CD4-positive, alpha-beta memory T cell (primary cell): ENCODE results near the gene PDIA2. TPM values are rescaled to one million over a fixed set of nuclear protein-coding genes. Genes with fewer than 3 reads are reported as not detected.

Source experiments
- CTCF ChIA-PET: fragments of 350-600 bp; sonication (Branson Sonifier 250); formaldehyde crosslinking; loops from one replicate; lab custom pipeline; 2021; ENCODE audit warnings: inconsistent platforms; ENCODE audit not compliant: partially characterized antibody; lab: Charles Lee
- POLR2A ChIA-PET: fragments of 350-600 bp; sonication (Branson Sonifier 250); formaldehyde crosslinking; loops from one replicate; lab custom pipeline; 2021; ENCODE audit not compliant: partially characterized antibody; lab: Charles Lee
- DNase-seq, 5 donors: peaks; one replicate each; pipeline versions ENCODE4 v3.0.0 to v3.0.0-alpha.2; 2020 to 2022; ENCODE audit warnings: mixed read lengths in 1 of 5
- H3K27ac ChIP-seq: one replicate; pipeline ENCODE4 v1.7.0; 2013; ENCODE audit warnings: low read depth, low read length
- H3K27me3 ChIP-seq: 2 replicates; pipeline ENCODE4 v1.7.0; 2013; ENCODE audit warnings: mild to moderate bottlenecking, low read length, moderate library complexity; ENCODE audit not compliant: insufficient read depth
- H3K36me3 ChIP-seq: 2 replicates; pipeline ENCODE4 v1.7.0; 2013; ENCODE audit warnings: mild to moderate bottlenecking, low read length, moderate library complexity; ENCODE audit not compliant: insufficient read depth
- H3K4me1 ChIP-seq: 2 replicates; pipeline ENCODE4 v1.7.0; 2013; ENCODE audit warnings: mild to moderate bottlenecking, low read length, moderate library complexity; ENCODE audit not compliant: insufficient read depth
- H3K4me3 ChIP-seq, 2 donors: one replicate each; pipeline ENCODE4 v1.7.0; 2013; ENCODE audit warnings: low read length in 2 of 2, mild to moderate bottlenecking in 1 of 2
- H3K9me3 ChIP-seq, 2 donors: one replicate each; pipeline ENCODE4 v1.7.0; 2013; ENCODE audit warnings: low read length in 2 of 2, control low read depth in 1 of 2; ENCODE audit not compliant: control insufficient read depth in 1 of 2
- H3K27ac Mint-ChIP-seq, 7 donors: one replicate each; pipeline ENCODE4 v1.8.0; 2020 to 2021; ENCODE audit warnings: mixed read lengths in 7 of 7, mild to moderate bottlenecking in 6 of 7, inconsistent platforms in 3 of 7, moderate library complexity in 3 of 7
- H3K27me3 Mint-ChIP-seq, 2 donors: one replicate each; pipeline ENCODE4 v1.8.0; 2020 to 2021; ENCODE audit warnings: mixed read lengths in 2 of 2
- H3K36me3 Mint-ChIP-seq, 2 donors: one replicate each; pipeline ENCODE4 v1.8.0; 2020 to 2021; ENCODE audit warnings: mixed read lengths in 2 of 2, inconsistent platforms in 1 of 2, mild to moderate bottlenecking in 1 of 2
- H3K4me1 Mint-ChIP-seq, 4 donors: one replicate each; pipeline ENCODE4 v1.8.0; 2020 to 2021; ENCODE audit warnings: mixed read lengths in 4 of 4, mild to moderate bottlenecking in 1 of 4
- H3K4me3 Mint-ChIP-seq, 8 donors: one replicate each; pipeline ENCODE4 v1.8.0; 2020 to 2021; ENCODE audit warnings: mixed read lengths in 8 of 8, mild to moderate bottlenecking in 7 of 8, moderate library complexity in 6 of 8, inconsistent platforms in 3 of 8
- H3K9me3 Mint-ChIP-seq, 8 donors: one replicate each; pipeline ENCODE4 v1.8.0; 2020 to 2021; ENCODE audit warnings: mixed read lengths in 8 of 8, mild to moderate bottlenecking in 5 of 8, inconsistent platforms in 3 of 8, moderate library complexity in 1 of 8
- intact Hi-C: fragments of 100-400 bp; cut with micrococcal nuclease; formaldehyde crosslinking; loops from one replicate; pipeline ENCODE4 v1.15.1; 2023
- polyA plus RNA-seq, 2 donors: library from polyadenylated mRNA; unstranded; fragments of 300-500 nt; fragmentation: Illumina TruSeq; gene quantifications; one replicate each; pipeline ENCODE4 v1.2.3, GENCODE V29; 2021
- total RNA-seq, 2 experiments: library from RNA; stranded (reverse); gene quantifications; one replicate each; pipeline ENCODE4 v1.2.3, GENCODE V29; 2021

The PDIA2 gene
- total and polyA plus RNA-seq, 4 experiments from 2014 or later, result not detected

DNA sequence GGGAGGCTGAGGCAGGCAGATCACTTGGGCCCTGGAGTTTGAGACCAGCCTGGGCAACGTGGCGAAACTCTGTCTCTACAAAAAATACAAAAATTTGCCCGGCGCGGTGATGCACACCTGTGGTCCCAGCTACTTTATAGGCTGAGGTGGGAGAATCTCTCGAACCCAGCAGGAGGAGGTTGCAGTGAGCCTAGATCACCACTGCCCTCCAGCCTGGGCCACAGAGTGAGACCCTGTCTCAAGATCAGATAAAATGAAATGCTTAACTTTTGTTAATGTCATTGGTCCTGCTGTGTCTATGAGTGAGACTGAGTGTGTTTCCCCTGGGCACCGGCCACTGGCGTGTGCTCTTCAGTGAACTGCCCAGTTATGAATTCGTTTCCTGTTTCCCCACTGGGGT, 37.9 kb upstream of the PDIA2 start:
- POLR2A ChIA-PET, result no interaction called here
- H3K4me3 Mint-ChIP-seq, result no peak overlapping the region
- no peak for DNase-seq
- no peaks in the 10 kb centered on the region for H3K27me3 Mint-ChIP-seq
- peak overlapping the region in 2 of 7 donors; percentile 75 for H3K27ac Mint-ChIP-seq
- Histone ChIP-seq H3K4me1 (no peaks in the 10 kb centered on the region), H3K27me3 (no peaks in the 10 kb centered on the region), H3K27ac (no peak overlapping the region), H3K4me3 (no peak overlapping the region), H3K9me3 (no peaks in the 10 kb centered on the region), H3K36me3 (no peaks in the 10 kb centered on the region)
- peaks cover 0 to 1% of the 10 kb centered on the region in 2 donors for H3K36me3 Mint-ChIP-seq
- intact Hi-C loops, result no loop called here
- peaks cover 1 to 13% (median 7%) of the 10 kb centered on the region in 4 donors for H3K4me1 Mint-ChIP-seq
- H3K9me3 Mint-ChIP-seq, result no peaks in the 10 kb centered on the region
- CTCF ChIA-PET, result interaction anchor here (0.6 to 1.0 kb wide), 2 partner anchors 127 to 160 kb away, joined by 3 to 4 read pairs; no protein-coding TSS in a partner anchor

- Mint-ChIP-seq H3K36me3 (peaks cover 6 to 7% of the 10 kb centered on the region in 2 donors), H3K4me3 (no peak overlapping the region), H3K4me1 (peaks cover 1 to 15% (median 5%) of the 10 kb centered on the region in 4 donors), H3K27ac (no peak overlapping the region), H3K9me3 (no peaks in the 10 kb centered on the region), H3K27me3 (no peaks in the 10 kb centered on the region)
- Histone ChIP-seq H3K9me3 (no peaks in the 10 kb centered on the region), H3K36me3 (no peaks in the 10 kb centered on the region), H3K27ac (no peak overlapping the region), H3K27me3 (no peaks in the 10 kb centered on the region), H3K4me1 (no peaks in the 10 kb centered on the region), H3K4me3 (no peak overlapping the region)
- POLR2A ChIA-PET, result interaction anchor here (1.1 kb wide), 1 partner anchor 12 kb away, joined by 5 read pairs; the partner anchor contains the start of gene FAM234A
- intact Hi-C loops, result no loop called here
- CTCF ChIA-PET, result no interaction called here
- no peak for DNase-seq
Measured at GRCh38 chr16:247027-247426, 35.9 kb upstream of the PDIA2 start.

DNA sequence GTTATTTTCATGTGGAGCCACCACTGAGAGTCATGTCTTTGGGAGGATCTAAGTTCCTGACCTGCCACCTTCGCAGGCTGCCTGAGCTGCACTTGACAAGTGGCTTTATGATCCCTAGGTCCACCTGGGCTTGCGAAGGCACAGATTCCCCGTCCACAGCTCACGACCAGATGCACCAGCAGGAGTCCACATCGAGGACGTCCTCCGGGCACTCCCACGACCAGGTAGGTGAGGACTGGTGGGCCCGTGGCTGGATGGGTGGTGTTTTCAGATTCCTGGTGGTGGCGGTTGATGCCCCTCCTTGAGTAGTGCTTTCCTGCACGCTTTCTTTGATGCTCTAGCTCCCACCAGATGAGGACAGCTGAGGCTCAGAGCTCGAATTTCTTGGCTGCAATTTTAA, 33.5 kb upstream of the PDIA2 start:
- no peaks in the 10 kb centered on the region for H3K9me3 ChIP-seq
- H3K36me3 ChIP-seq, result no peaks in the 10 kb centered on the region
- ChIA-PET CTCF (interaction anchor here (1.9 kb wide), 1 partner anchor 14 kb away, joined by 4 read pairs; no protein-coding TSS in a partner anchor), POLR2A (no interaction called here)
- no peak overlapping the region for H3K4me3 ChIP-seq
- intact Hi-C loops, result no loop called here
- H3K4me1 Mint-ChIP-seq, result peaks cover 13 to 36% (median 21%) of the 10 kb centered on the region in 4 donors
- H3K4me3 Mint-ChIP-seq, result no peak overlapping the region
- H3K27me3 ChIP-seq, result no peaks in the 10 kb centered on the region
- H3K4me1 ChIP-seq, result peaks cover 22% of the 10 kb centered on the region
- no peaks in the 10 kb centered on the region for H3K27me3 Mint-ChIP-seq
- peaks cover 7 to 11% of the 10 kb centered on the region in 2 donors for H3K36me3 Mint-ChIP-seq
- H3K27ac Mint-ChIP-seq, result no peak overlapping the region
- H3K9me3 Mint-ChIP-seq, result no peaks in the 10 kb centered on the region
- no peak overlapping the region for H3K27ac ChIP-seq
- DNase-seq, result no peak

GRCh38 chr16:252366-253337, 30.3 kb upstream of the PDIA2 start:
- Mint-ChIP-seq H3K4me3 (peak overlapping the region; percentile 78 to 92 (median 83)), H3K27ac (peak overlapping the region; percentile 69 to 96 (median 94)), H3K9me3 (no peaks in the 10 kb centered on the region), H3K4me1 (peaks cover 19 to 43% (median 29%) of the 10 kb centered on the region in 4 donors), H3K36me3 (peaks cover 14 to 23% of the 10 kb centered on the region in 2 donors), H3K27me3 (no peaks in the 10 kb centered on the region)
- Histone ChIP-seq H3K27me3 (no peaks in the 10 kb centered on the region), H3K9me3 (no peaks in the 10 kb centered on the region), H3K36me3 (no peaks in the 10 kb centered on the region), H3K27ac (peak overlapping the region; percentile 51), H3K4me1 (peaks cover 22% of the 10 kb centered on the region), H3K4me3 (peak overlapping the region; percentile 44 to 61)
- intact Hi-C loops, result loop anchor here (2.0 kb wide), 1 partner anchor 18 kb away; the partner anchor contains the start of gene FAM234A
- ChIA-PET CTCF (interaction anchor here (0.6 to 3.5 kb wide), 4 partner anchors 17 to 144 kb away, joined by 3 to 18 read pairs (median 3); partner anchors contain the start of gene FAM234A), POLR2A (interaction anchor here (0.7 to 2.4 kb wide), 6 partner anchors 10 to 118 kb away, joined by 3 to 21 read pairs (median 3); partner anchors contain the start of genes FAM234A, LUC7L and MRPL28)
- DNase-seq, result peak; percentile 31 to 42 (median 34)

- DNase-seq, result peak in 1 of 5 donors; percentile 20
- intact Hi-C loops, result loop anchor here (2.0 kb wide), 1 partner anchor 19 kb away; the partner anchor contains the start of gene FAM234A
- H3K27ac ChIP-seq, result no peak overlapping the region
- Mint-ChIP-seq H3K4me3 (peak overlapping the region; percentile 18 to 85 (median 48)), H3K27me3 (no peaks in the 10 kb centered on the region), H3K27ac (peak overlapping the region; percentile 23 to 89 (median 53)), H3K36me3 (peaks cover 14 to 23% of the 10 kb centered on the region in 2 donors), H3K4me1 (peaks cover 19 to 39% (median 29%) of the 10 kb centered on the region in 4 donors), H3K9me3 (no peaks in the 10 kb centered on the region)
- ChIA-PET CTCF (interaction anchor here (1.2 to 3.5 kb wide), 4 partner anchors 19 to 96 kb away, joined by 3 to 18 read pairs (median 3); partner anchors contain the start of gene FAM234A), POLR2A (interaction anchor here (0.8 to 2.4 kb wide), 4 partner anchors 16 to 117 kb away, joined by 3 to 21 read pairs (median 3); partner anchors contain the start of genes FAM234A and MRPL28)
- H3K9me3 ChIP-seq, result no peaks in the 10 kb centered on the region
- no peaks in the 10 kb centered on the region for H3K27me3 ChIP-seq
- no peaks in the 10 kb centered on the region for H3K36me3 ChIP-seq
- H3K4me1 ChIP-seq, result peaks cover 22% of the 10 kb centered on the region
- no peak overlapping the region for H3K4me3 ChIP-seq
Measured at GRCh38 chr16:253833-254232, 29.1 kb upstream of the PDIA2 start.

DNA sequence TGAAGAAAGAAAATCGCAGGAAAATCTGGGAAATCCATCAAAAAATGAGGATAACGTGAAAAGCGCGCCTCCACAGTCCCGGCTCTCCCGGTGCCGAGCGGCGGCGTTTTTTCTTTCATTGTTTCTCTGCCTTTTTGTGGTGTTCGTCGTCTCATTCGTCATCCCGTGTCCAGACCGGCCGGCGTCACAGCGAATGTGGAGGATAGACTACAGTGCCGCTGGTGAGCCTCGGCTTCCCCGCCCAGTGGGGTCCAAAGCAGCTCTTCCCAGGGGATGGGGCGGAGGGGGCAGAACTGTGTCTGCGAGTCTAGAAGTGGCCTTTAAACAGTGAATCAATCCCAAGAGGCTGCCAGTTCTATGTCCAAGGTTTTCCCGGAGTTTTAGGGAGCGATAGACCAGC, 28.5 kb upstream of the PDIA2 start:
- Histone ChIP-seq H3K27me3 (no peaks in the 10 kb centered on the region), H3K4me1 (peaks cover 22% of the 10 kb centered on the region), H3K27ac (no peak overlapping the region), H3K4me3 (no peak overlapping the region), H3K9me3 (no peaks in the 10 kb centered on the region), H3K36me3 (no peaks in the 10 kb centered on the region)
- no peak for DNase-seq
- H3K4me3 Mint-ChIP-seq, result peak overlapping the region in 4 of 8 donors; percentile 10 to 59 (median 46)
- intact Hi-C loops, result no loop called here
- H3K9me3 Mint-ChIP-seq, result no peaks in the 10 kb centered on the region
- ChIA-PET POLR2A (interaction anchor here (0.8 to 2.4 kb wide), 3 partner anchors 17 to 27 kb away, joined by 3 to 21 read pairs (median 3); partner anchors contain the start of gene FAM234A), CTCF (interaction anchor here (1.4 to 3.5 kb wide), 3 partner anchors 19 to 68 kb away, joined by 3 to 18 read pairs (median 3); partner anchors contain the start of gene FAM234A)
- no peaks in the 10 kb centered on the region for H3K27me3 Mint-ChIP-seq
- peaks cover 21 to 29% of the 10 kb centered on the region in 2 donors for H3K36me3 Mint-ChIP-seq
- peak overlapping the region in 2 of 7 donors; percentile 35 to 44 for H3K27ac Mint-ChIP-seq
- peaks cover 19 to 41% (median 29%) of the 10 kb centered on the region in 4 donors for H3K4me1 Mint-ChIP-seq
